ENCODE results near the gene CRKL.

CRKL gene

GRCh38 chr22:20980523-20980922 lies 63.3 kb downstream of the CRKL start:
- Histone ChIP-seq H4K20me1 (ENCODE audit: insufficient read depth, low read length) (no peaks in the 10 kb centered on the region; the same call in 1 of the 2 replicates), H3K27ac (ENCODE audit: low read length) (peak overlapping the region; percentile 94; the same call in 1 of the 2 replicates), H3K4me2 (ENCODE audit: insufficient read depth, low read length) (peak overlapping the region; percentile 92), H3K9ac (ENCODE audit: low read depth, low read length) (peak overlapping the region; percentile 88; the same call in 1 of the 2 replicates), H3K4me1 (ENCODE audit: insufficient read depth, low read length) (peaks cover 30% of the 10 kb centered on the region), H2AFZ (ENCODE audit: low read depth, low read length) (no peak overlapping the region), H3K4me3 (ENCODE audit: low read depth in 1 of 2, low read length in 2 of 2) (peak overlapping the region in 1 of 2 experiments; percentile 88; a peak in 1 of 4 replicates), H3K9me3 (ENCODE audit: insufficient read depth, low read length, severe bottlenecking) (peaks cover 5% of the 10 kb centered on the region), H3K79me2 (ENCODE audit: insufficient read depth, low read length) (peaks cover 34% of the 10 kb centered on the region), H3K36me3 (ENCODE audit: insufficient read depth, low read length) (peaks cover 17% of the 10 kb centered on the region), H3K27me3 (ENCODE audit: insufficient read depth, low read length, poor library complexity) (no peaks in the 10 kb centered on the region)
- no peak for DNase-seq
- TF ChIP-seq EZH2 (IDR thresholded peaks at IDR 0.05; ENCODE audit: borderline replicate concordance, low read depth, low read length, severe bottlenecking): no peak
- ATAC-seq (ENCODE audit: insufficient read depth, low read depth): no peak

DNA sequence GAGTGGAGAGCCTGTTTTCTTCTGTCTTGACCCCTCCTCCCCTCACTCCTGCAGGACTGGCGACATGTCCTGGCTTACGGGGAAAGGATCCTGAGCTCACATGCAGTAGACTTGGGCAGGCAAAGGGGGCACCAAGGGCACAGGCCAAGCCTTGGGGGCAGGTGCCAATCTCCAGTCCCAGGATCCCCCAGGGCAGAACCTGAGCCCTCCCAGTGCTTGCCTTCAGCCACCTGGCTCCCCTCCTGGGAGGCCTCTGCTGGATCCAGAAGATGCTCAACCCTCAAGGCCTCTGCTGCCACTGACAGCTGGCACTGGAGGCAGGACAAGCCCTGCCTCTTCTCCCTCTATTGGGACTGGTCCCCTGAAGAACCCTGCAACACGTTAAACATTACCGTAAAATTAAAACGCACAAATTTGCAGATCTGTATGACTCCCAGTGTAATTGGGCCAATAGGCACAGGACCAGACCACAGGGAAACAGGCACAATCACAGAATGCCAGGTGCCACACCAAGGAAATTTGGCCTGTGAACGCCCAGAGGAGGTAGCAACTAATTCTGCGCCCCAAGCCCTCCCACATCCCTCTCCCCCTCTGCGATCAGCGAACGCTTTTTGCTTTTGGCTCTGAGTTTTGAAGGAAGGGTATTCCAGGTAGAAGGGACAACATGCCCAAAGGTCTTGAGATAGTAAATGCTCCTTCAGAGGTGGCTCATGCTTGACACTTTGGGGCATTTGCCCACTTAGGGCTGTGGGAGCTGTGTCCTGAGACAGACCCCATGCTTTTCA lies 63.9 kb downstream of the CRKL start:
- Histone ChIP-seq H3K36me3 (ENCODE audit: insufficient read depth, low read length) (peaks cover 22% of the 10 kb centered on the region), H4K20me1 (ENCODE audit: insufficient read depth, low read length) (no peaks in the 10 kb centered on the region), H3K27me3 (ENCODE audit: insufficient read depth, low read length, poor library complexity) (no peaks in the 10 kb centered on the region), H3K27ac (ENCODE audit: low read length) (peak overlapping the region; percentile 94), H3K9ac (ENCODE audit: low read depth, low read length) (peak overlapping the region; percentile 88), H3K9me3 (ENCODE audit: insufficient read depth, low read length, severe bottlenecking) (peaks cover 5% of the 10 kb centered on the region), H3K4me1 (ENCODE audit: insufficient read depth, low read length) (peaks cover 30% of the 10 kb centered on the region), H3K79me2 (ENCODE audit: insufficient read depth, low read length) (peaks cover 34% of the 10 kb centered on the region), H3K4me2 (ENCODE audit: insufficient read depth, low read length) (peak overlapping the region; percentile 92), H3K4me3 (ENCODE audit: low read depth in 1 of 2, low read length in 2 of 2) (peak overlapping the region; percentile 78 to 88), H2AFZ (ENCODE audit: low read depth, low read length) (peak overlapping the region; percentile 95)
- DNase-seq (no peak), ATAC-seq (ENCODE audit: insufficient read depth, low read depth) (no peak)
- TF ChIP-seq EZH2 (IDR thresholded peaks at IDR 0.05; ENCODE audit: borderline replicate concordance, low read depth, low read length, severe bottlenecking) (no peak), CTCF (IDR thresholded peaks at IDR 0.05; ENCODE audit: borderline replicate concordance, extremely low read depth, low read length, poor library complexity, severe bottlenecking) (no peak)

GRCh38 chr22:20981787-20982562 lies 64.8 kb downstream of the CRKL start, which contains the start of gene LZTR1:
LZTR1 (plus strand) TSS chr22:20982297; CDS start chr22:20982372, 75 bp downstream.
- Histone ChIP-seq H2AFZ (ENCODE audit: low read depth, low read length) (peak within 1 kb of the TSS; percentile 95), H3K27ac (ENCODE audit: low read length) (peak within 1 kb of the TSS; percentile 94), H4K20me1 (ENCODE audit: insufficient read depth, low read length) (no peaks in the 10 kb centered on the region), H3K4me1 (ENCODE audit: insufficient read depth, low read length) (peaks cover 30% of the 10 kb centered on the region), H3K9ac (ENCODE audit: low read depth, low read length) (peak within 1 kb of the TSS; percentile 88), H3K4me3 (ENCODE audit: low read depth in 1 of 2, low read length in 2 of 2) (peak within 1 kb of the TSS; percentile 78 to 88), H3K79me2 (ENCODE audit: insufficient read depth, low read length) (peaks cover 34% of the 10 kb centered on the region), H3K9me3 (ENCODE audit: insufficient read depth, low read length, severe bottlenecking) (peaks cover 5% of the 10 kb centered on the region), H3K27me3 (ENCODE audit: insufficient read depth, low read length, poor library complexity) (no peaks in the 10 kb centered on the region), H3K36me3 (ENCODE audit: insufficient read depth, low read length) (peaks cover 28% of the 10 kb centered on the region), H3K4me2 (ENCODE audit: insufficient read depth, low read length) (peak within 1 kb of the TSS; percentile 92)
- TF ChIP-seq CTCF (IDR thresholded peaks at IDR 0.05; ENCODE audit: borderline replicate concordance, extremely low read depth, low read length, poor library complexity, severe bottlenecking) (peak; percentile 65), EZH2 (IDR thresholded peaks at IDR 0.05; ENCODE audit: borderline replicate concordance, low read depth, low read length, severe bottlenecking) (no peak)
- ATAC-seq (ENCODE audit: insufficient read depth, low read depth): peak; percentile 91
- DNase-seq: peak; percentile 76

Measured in DND-41 (cell line).